ENCODE data around the gene RER1. TPM values are rescaled to one million over a fixed set of nuclear protein-coding genes. Genes with fewer than 3 reads are reported as not detected.
A peak's percentile ranks its signal among the peaks of the same experiment; 100 is the strongest.

Gene RER1
- total RNA-seq, 2 donors from 2014 or later = 93.7 to 101 TPM

DNA sequence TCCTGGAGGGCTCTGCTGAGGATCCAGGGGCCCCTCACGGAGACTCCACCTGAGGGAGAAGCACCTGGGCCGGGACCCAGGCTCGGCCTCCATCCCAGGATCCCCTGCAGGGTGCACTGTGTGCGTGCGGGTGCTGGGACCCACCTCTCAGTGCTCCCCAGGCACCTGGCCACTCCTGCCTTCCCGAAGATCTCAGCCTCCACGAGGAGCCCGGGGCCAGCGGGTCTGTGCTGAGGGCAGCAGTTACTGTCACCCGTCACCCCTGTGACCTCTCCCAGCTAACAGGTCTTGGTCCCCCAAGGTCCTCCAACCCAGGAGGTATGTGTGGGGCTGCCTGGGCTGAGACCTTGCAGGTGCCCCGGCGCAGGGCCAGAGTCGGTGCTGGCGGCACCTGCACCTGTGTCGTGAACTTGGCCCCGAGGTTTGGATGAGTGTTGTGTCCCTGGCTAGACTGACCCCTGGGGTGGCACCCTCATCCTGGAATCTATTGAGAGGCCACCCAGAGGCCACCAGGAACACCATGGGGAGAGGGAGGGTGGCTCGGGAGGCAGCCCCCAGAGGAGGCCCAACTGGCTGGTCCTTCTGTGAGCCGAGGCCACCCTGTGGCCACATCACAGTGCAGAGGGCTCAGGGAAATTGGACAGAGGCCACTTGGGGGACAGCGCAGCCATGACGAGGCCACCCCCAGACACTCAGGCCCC is 17.9 kb upstream of the RER1 start:
- intact Hi-C loops (cut with DNase I) = loop anchor here (5.0 kb wide), 2 partner anchors 36 to 46 kb away; no protein-coding TSS in a partner anchor
- DNase-seq (ENCODE audit: low spot score) = peak; percentile 72

DNA sequence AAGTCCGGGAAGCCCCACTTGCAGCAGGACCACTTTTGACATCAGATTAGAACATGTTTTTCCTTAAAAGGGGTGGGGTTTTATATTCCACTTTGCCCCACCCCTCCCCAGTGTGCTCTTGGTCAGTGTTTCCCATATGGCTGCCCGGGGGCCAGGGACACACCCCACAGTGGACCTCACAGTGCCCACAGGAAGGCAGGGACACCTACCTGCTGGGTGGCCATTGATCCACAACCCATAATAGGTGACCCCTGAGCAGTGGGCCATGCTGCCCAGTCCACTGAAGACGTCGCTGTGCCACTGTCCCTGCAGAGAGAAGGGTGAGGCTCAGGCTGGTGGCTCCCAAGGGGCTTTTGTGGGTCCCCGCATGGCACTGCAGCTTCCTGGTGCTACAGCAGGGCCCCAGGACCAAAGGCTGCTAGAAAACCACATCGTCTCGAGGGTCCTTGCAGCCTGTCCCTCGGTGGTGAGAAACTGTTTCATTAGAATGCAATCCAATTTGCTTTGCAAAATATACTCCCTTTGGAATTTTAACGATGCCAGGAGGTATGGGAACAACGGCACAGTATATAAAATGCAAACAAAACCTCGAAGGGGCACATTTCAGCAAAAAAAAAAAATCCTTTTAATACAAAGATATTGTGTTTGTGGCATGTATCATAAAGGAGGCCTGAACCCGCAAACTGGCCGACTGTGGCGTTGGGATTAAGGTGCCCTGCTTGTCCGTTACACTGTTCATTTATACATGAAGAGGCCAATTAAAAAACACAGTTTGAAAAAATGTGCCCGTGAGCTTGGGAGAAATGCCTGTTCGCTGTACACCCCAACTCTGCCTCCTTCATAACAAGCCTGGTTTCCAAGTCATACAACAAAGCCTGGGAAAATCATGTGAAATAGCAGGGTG is 17.1 kb upstream of the RER1 start:
- peak; percentile 8 for DNase-seq (ENCODE audit: low spot score)
- intact Hi-C loops (cut with DNase I) = loop anchor here (5.0 kb wide), 2 partner anchors 37 to 47 kb away; no protein-coding TSS in a partner anchor

DNA sequence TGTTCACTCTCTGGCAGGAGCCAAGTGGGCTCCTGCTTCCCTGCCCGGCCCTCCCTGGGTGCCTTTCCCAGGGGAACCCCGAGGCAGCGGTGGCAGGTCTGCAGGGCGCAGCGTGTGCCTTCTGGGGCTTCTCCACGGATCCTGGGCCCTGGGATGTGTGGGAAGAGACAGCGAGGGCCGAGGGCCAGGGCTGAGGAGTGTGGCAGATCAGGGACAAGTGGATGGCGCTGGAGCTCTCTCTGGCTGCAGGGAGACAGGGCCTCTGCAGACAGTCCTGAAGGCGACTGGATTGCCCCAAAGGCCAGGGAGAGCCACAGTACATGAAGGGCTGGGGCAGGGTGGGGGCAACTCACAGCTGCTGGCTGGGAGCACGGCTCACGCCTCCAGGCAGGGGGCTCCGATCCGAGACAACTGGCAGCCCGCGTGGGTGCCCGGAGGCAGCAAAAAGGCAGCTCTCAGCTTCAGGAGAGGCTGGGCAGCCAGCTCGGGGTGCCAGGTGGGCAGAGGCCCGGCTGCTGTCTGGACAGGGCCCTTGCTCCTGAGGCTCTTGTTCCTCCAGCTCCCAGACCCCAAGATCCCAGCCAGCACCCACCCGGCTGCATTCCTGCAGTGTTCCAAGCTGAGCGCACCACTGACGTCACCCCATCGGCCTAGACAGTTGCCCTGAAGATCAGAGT is 16.3 kb upstream of the RER1 start:
- peak; percentile 78 for DNase-seq (ENCODE audit: low spot score)
- intact Hi-C loops (cut with DNase I) = no loop called here

DNA sequence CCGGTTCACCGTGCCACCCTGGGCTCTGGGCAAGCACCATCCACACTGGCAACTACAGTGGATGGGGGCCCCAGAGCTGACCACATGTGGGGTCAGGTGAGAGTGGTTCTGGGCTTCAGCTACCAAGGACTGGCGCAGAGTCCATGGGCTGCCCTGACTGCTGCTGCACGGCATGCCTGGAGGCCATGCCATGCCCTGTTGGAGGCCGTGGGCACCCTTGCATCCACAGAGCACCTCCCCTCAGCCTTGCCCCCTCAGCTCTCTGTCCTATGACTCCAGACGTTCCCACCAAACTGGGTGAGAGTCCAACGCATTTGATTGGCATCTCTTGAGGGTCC is 15.7 kb upstream of the RER1 start:
- intact Hi-C loops (cut with DNase I) = no loop called here

DNA sequence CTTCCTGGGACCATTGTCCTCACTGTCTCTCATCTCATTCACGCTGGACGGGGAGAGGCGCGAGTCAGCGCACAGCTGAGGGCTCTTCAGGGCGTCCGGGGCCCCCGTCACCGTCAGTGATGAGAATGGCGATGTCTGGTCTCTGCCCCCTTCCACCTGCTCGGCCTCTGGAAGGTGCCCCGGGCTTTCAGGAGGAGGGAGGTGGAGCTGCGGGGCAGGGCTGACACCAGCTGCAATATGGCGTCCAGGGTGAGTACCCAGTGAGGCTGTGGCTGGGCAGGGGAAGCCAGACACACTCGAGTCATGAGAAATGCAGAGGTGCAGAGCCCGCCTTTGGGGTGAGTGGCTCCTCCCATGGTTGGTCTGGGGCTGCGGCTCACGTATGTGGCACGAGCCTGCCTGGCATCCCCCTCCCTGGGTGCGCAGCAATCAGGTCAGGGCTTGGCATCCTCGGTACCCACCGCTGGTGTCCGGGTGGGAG is 15.3 kb upstream of the RER1 start:
- DNase-seq (ENCODE audit: low spot score) = peak; percentile 72
- intact Hi-C loops (cut with DNase I) = no loop called here

More for the DNA sequence above, 15.7 kb upstream of the RER1 start:
- no peak for DNase-seq (ENCODE audit: low spot score)

DNA sequence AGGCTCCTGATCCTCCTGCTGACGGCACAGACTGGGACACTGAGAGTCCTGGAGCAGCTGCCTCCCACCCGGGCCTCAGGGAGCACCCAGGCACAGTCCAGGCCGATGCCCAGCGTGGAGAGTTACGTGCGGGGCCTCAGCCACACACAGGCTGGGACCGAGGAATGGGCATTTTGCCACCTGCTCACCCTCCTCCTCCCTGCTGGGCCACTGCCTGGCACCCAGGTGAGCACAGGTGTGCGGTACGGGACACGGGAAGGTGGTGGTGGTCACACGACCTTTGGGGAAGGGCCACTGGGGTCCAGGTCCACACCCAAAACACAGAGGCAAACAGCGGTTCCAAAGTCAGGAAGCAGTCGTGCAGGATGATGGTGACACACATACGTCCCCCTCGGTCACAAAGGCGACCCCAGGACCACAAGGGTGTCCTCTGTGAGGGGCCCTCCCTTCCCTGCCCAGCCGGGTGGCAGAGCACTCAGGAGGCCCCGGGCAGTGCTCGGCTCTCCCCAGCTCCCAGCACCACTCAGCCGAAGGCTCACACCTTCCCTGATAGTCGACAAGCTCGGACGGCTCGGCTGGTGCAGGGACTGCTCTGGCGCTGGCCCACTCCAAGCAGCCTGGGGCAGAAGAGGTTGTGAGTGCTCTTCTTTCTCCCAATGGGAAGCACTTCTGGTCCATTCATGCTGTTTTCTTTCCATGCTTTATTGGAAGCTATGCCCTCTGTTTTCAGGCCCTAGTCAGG is 14.5 kb upstream of the RER1 start:
- intact Hi-C loops (cut with DNase I) = no loop called here
- peak; percentile 68 for DNase-seq (ENCODE audit: low spot score)

DNA sequence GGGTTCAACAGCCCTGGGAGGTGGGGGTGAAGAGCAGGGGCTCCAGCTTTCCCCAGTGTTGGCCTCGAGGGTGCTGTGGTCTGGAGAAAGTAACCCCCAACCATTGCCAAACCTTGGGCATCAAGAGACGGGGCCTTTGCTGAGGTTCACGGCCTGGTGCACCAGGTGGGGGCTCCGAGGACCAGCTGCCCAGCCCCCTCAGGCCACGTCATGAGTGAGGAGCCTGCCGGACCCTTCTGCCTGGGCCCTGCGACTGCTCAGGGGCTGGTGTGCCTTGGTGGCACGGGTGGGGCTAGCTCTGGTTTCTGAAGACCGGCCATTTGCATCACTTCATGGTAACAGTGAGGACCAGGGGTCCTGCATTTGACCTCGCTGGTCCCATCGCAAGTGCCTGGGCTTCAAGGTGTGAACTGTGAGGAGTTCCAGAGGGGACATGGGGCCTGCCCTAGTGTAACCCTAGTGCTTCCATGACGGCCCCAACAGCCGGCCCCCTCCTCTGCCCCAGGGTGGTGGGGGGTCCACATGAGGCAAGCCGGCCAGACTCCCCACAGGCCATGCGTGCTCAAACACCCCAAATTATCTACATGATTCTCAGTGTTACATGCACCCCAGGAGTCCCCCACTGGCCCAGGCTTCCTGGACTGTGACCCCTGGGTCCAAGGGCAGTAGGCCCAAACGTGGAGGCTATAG is 13.7 kb upstream of the RER1 start:
- intact Hi-C loops (cut with DNase I) = no loop called here
- peak; percentile 66 for DNase-seq (ENCODE audit: low spot score)

DNA sequence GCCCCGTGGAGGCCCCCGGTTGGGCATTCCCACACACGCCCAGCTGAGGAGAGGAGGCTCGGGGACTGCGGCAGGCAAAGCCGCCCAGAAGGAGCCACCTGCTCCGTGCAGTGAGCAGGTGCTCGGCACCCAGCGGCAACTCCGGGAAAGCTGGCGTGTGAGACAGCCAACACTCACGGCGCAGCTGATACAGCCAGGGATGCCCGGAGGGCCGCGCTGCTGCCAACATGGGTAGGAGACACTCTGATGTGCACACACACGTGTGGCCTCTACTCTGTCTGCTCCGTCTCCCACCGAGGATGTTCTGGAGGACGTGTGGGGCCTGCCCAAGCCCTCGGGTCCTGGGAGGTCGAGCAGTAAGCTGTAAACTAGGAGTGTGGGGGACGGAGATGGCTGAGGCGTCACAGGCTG is 13.2 kb upstream of the RER1 start:
- intact Hi-C loops (cut with DNase I) = no loop called here
- peak; percentile 72 for DNase-seq (ENCODE audit: low spot score)

DNA sequence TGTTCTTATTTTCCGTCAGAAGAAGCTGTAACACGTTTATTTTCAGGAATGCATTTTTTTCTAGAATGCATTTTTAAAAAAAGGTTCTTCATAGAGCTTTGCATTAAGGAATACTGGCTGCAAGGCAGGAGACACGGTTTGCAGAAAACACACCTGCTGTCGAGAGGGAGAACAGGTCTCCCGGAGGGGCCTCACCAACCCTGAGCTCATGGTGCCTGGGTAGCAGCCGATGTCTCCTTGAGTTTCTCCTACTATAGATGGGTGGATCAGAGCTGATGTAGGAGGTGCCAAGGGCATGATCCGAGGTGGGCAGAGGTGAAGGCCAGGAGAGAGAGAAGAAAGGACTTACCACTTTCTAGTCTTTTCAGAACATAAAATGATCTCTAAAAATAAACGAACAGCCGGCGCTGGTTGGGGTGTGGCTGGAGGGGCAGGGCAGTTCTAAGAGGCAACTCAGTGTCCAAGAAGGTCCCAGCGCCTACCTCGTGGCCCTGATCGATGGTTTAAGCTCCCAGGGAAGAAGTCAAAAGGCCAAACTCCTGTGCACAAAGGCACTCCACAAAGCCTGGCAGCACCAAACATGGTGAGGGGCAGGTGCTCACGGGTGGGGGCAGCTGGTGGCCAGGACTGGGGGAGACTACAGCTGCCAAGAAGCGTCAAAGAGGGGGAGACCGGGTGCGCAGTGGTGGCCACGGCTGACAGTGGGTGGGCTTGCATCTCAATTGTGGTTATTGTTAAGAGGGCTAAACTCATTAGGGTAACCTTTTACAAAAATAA is 12.5 kb upstream of the RER1 start:
- peak; percentile 67 for DNase-seq (ENCODE audit: low spot score)

DNA sequence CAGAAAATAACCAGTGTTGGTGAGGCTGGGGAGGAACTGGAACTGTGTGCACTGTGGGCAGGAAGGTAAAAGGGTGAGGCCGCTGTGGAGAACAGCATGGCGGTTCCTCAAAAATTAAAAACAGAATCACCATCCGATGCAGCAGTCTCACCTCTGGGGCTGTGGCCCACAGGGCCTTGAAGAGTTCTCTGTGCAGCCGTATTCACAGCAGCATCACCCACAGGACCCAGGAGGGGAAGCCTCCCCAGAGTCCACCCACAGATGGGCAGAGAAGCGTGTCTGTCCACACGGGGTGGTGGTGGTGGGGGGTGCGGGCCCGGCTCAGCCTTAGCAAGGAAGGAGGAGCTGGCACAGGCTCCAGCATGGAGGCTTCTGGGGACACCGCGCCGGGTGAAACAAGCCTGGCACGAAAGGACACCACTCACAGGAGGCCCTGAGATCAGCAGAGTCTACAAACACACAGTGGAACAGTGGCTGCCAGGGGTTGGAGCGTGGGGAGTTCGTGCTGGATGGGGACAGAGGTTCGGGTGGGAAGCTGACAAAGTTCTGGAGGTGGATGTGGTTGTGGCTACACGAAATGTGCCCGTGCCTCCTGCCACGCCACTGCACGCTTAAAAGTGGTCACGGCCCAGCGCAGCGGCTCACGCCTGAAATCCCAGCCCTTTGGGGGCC is 11.8 kb upstream of the RER1 start:
- intact Hi-C loops (cut with DNase I) = loop anchor here in 1 of 2 donors (2.0 kb wide), 1 partner anchor 185 kb away; the partner anchor contains the start of gene FAAP20
- DNase-seq (ENCODE audit: low spot score) = peak; percentile 74

More for the DNA sequence above, 12.5 kb upstream of the RER1 start:
- intact Hi-C loops (cut with DNase I) = no loop called here

DNA sequence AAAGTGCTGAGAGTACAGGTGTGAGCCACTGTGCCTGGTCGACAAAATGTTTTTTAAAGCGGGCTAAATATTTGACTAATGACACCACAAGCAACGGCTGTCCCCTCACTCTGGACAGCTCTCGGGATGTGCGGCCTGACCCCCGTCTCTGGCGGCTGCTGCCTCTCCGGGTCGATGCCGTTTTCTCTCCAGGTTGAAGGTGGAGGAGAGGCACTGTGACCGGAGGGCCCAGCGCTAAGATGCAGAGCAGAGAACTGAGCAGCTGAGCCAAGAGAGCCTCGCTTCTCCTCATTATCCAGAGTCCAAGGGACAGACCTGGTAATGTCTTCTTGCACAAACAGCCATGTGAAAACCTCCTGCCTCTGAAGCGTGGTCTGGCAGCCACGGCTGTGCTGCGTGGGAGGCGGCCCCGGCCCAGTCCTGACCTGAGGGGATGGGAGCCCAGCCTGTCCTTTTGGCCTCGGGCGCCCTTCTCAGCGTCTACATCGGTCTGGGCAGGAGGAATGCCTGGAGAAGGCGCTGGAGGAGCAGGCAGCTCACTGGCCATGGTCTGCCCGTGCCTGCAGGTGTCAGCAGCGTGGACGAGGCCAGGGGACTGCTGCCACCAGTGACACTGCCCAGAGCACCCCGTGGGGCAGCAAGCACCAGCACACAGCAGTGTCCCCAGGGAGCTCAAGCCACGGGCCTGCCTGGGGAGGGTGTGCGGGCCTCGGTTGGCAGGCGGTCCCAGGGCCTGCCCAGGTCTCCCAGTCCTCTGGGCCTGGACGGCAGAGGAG is 10.6 kb upstream of the RER1 start:
- intact Hi-C loops (cut with DNase I) = loop anchor here in 1 of 2 donors (2.0 kb wide), 1 partner anchor 186 kb away; the partner anchor contains the start of gene FAAP20
- peak; percentile 80 for DNase-seq (ENCODE audit: low spot score)

DNA sequence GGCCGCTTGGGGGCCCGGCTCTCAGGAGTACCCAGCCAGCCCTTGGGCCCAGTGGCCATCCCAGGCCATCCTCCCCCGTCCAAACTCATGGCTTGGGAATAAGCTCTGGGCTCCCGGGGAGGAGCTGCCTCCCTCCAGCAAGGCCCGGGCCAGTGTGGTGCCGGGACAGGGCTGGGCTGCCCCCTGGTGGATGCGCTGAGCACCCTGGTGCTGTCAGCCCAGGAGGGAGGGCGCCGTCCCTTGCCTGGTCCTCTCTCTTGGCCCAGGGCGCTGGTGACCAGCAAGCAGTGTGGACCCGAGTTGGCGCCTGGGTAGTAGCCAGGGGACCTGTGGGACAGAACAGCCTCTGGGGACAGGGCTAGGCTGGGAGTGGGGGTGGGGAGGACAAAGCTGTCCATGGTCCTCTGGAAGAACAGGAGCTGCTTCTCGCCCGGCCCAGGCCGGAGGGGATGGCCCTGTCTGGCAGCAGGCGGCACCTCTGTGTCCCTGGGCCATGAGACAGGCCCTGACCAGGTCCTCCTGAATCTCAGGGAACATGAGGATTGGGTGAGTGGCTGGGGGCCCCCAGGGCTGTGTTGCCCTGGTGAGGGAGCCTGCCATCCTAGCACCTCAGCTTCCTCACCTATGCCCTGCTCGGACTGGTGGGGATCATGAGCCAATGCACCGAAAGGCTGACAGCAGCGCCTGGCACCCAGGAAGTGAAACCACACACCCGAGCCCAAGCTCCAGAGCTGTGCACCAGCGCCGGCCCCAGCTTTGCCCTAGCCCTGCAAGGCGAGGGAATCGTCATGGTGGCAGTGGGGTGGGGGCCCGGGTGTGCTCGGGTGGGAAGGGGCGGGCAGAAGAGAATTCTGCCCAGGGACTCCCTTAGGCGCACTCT is 9.7 kb upstream of the RER1 start:
- DNase-seq (ENCODE audit: low spot score) = peak; percentile 95
- intact Hi-C loops (cut with DNase I) = loop anchor here (1.0 to 2.0 kb wide), 3 partner anchors 64 to 187 kb away; partner anchors contain the start of gene FAAP20 (in 1 of the 2)

DNA sequence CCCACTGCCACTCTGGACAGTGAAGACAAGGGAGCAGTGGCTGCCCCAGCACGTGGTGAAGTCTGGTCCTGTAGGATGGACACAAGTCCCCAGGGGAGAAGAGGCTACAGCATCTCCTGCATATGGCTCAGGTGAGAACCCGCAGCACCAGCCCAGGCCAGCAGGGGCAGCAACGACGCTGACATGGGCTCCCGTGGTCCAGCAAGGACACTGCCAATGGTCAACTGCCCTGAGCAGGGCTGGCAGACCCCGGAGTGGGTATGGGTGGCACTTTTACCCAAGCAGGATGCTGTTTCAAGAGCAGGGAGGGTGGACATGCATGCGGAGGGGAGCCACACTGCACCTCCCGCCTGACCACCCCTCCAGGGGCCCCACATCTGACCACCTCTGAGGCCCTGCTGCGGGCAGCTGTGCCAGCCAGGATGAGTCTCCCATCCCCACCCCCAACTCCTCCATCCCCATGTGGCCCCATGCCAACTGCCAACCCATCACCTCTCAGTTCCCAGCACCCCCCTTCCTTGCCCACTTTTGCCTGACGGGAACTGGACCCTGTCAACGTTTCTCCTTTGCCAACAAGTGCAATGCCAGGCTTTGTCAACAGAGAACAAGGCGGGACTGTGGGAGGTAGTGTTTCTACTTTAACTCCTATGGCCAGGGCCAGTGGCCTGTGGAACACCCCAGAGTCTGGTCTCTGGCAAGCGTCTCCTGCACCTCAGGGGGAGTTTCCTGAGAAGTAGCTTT is 8.8 kb upstream of the RER1 start:
- intact Hi-C loops (cut with DNase I) = loop anchor here in 1 of 2 donors (1.0 to 2.0 kb wide), 2 partner anchors 64 to 186 kb away; no protein-coding TSS in a partner anchor
- peak; percentile 73 for DNase-seq (ENCODE audit: low spot score)

DNA sequence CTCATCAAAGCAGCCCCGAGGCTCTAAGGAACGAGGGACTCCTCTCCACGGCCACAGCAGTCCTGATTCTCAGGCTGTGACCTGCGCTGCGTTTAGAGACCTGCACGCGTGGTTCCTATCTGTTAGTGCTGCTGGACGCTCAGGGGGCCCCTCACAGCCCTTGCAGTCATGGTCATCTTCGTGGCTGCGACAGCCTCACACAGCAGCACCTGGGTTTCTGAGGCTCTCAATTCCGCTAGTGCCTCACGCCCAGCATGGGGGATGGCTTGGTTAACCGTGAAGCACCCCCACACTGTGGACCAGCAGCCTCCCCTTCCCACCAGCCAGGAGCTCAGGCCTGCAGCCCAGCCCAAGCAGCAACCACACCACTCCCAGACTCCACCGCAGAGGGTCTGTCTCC is 8.1 kb upstream of the RER1 start:
- peak; percentile 70 for DNase-seq (ENCODE audit: low spot score)
- intact Hi-C loops (cut with DNase I) = loop anchor here in 1 of 2 donors (2.0 kb wide), 1 partner anchor 187 kb away; no protein-coding TSS in a partner anchor
